ENCODE data around the gene TATDN2.

DNA sequence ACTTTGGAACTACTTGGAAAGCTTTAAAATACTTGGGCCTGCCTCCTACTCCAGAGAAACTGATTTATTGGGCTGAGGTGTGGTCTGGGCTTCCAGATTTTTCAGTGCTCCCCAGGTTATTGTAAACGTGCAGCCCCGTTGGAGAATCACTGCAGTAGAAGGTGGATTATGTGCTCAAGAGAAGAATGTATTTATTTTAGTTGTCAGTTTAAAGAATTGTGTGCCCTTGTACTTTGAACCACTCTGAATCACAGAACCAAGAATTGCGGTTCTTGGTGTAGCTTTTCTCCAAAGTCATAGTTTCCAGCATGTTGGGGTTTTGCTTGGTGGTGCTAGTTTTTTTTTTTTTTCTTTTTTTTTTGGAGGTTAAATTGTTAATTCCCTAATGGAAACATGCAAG, 1.6 kb downstream of the TATDN2 start:
- no peak for TF ChIP-seq POLR2A (IDR thresholded peaks at IDR 0.05; ENCODE audit: low read length)
- TF ChIP-seq GATA1 (IDR thresholded peaks at IDR 0.05; ENCODE audit: low read depth, low read length): no peak
